ENCODE measurements around the gene WDR37.
A peak's percentile ranks its signal among the peaks of the same experiment; 100 is the strongest.

WDR37 gene

GRCh38 chr10:1130226-1130625 lies 74.0 kb downstream of the WDR37 start:
- ChIA-PET POLR2A (no interaction called here), CTCF (no interaction called here)
- H3K9me3 ChIP-seq (ENCODE audit: control insufficient read depth, insufficient read depth, low read depth, low read length), result no peaks in the 10 kb centered on the region
- no peak overlapping the region for H3K27ac ChIP-seq (ENCODE audit: extremely low read depth, low read depth, low read length)
- H3K4me1 ChIP-seq (ENCODE audit: control insufficient read depth, insufficient read depth, low read length), result no peaks in the 10 kb centered on the region
- H3K36me3 ChIP-seq (ENCODE audit: control insufficient read depth in 2 of 2, insufficient read depth in 1 of 2, low read length in 2 of 2), result peaks cover 0 to 51% of the 10 kb centered on the region in 2 experiments; a peak in 1 of 3 replicates
- no peak overlapping the region for H3K4me3 ChIP-seq (ENCODE audit: low read depth, low read length)
- TF ChIP-seq ZNF341 (tag by site-specific recombination; IDR thresholded peaks at IDR 0.05; ENCODE audit: low read depth) (no peak), ZNF558 (tag by site-specific recombination; IDR thresholded peaks at IDR 0.05) (peak; percentile 38; the same call in 1 of the 2 replicates)

GRCh38 chr10:1130995-1131790 lies 75.0 kb downstream of the WDR37 start:
- no peak for TF ChIP-seq ZNF169 (tag by site-specific recombination; IDR thresholded peaks at IDR 0.05)
- no peak for TF ChIP-seq ZNF555 (tag by site-specific recombination; conservative IDR thresholded peaks at IDR 0.05)
- TF ChIP-seq ZSCAN4 (tag by site-specific recombination; IDR thresholded peaks at IDR 0.05), result 0 out of 2 replicates have a peak, but pooled peaks have one; percentile 26
- TF ChIP-seq SETDB1 (IDR thresholded peaks at IDR 0.05; ENCODE audit: insufficient read length, low read length), result no peak
- no peak for TF ChIP-seq ZNF610 (tag by site-specific recombination; IDR thresholded peaks at IDR 0.05; ENCODE audit: borderline replicate concordance)
- Histone ChIP-seq H3K27ac (ENCODE audit: extremely low read depth, low read depth, low read length) (no peak overlapping the region), H3K36me3 (ENCODE audit: control insufficient read depth in 2 of 2, insufficient read depth in 1 of 2, low read length in 2 of 2) (peaks cover 0 to 47% of the 10 kb centered on the region in 2 experiments; a peak in 1 of 3 replicates), H3K4me1 (ENCODE audit: control insufficient read depth, insufficient read depth, low read length) (no peaks in the 10 kb centered on the region), H3K9me3 (ENCODE audit: control insufficient read depth, insufficient read depth, low read depth, low read length) (no peaks in the 10 kb centered on the region), H3K4me3 (ENCODE audit: low read depth, low read length) (no peak overlapping the region)
- ChIA-PET POLR2A (no interaction called here), CTCF (no interaction called here)

- H3K9me3 ChIP-seq (ENCODE audit: control insufficient read depth, insufficient read depth, low read depth, low read length), result no peaks in the 10 kb centered on the region
- peaks cover 0 to 36% of the 10 kb centered on the region in 2 experiments; a peak in 1 of 3 replicates for H3K36me3 ChIP-seq (ENCODE audit: control insufficient read depth in 2 of 2, insufficient read depth in 1 of 2, low read length in 2 of 2)
- H3K4me3 ChIP-seq (ENCODE audit: low read depth, low read length), result no peak overlapping the region
- TF ChIP-seq ZNF596 (tag by site-specific recombination; IDR thresholded peaks at IDR 0.05) (no peak), ZBTB21 (tag by site-specific recombination; IDR thresholded peaks at IDR 0.05) (no peak), FEZF1 (tag by site-specific recombination; IDR thresholded peaks at IDR 0.05) (no peak), SP2 (tag by site-specific recombination; IDR thresholded peaks at IDR 0.05) (no peak), GFI1B (tag by site-specific recombination; IDR thresholded peaks at IDR 0.05) (no peak), PRDM1 (tag by site-specific recombination; IDR thresholded peaks at IDR 0.05) (no peak), TSHZ1 (tag by site-specific recombination; IDR thresholded peaks at IDR 0.05; ENCODE audit: borderline replicate concordance) (no peak), ZNF19 (tag by site-specific recombination; IDR thresholded peaks at IDR 0.05; ENCODE audit: low read depth) (no peak), BCL11A (tag by site-specific recombination; IDR thresholded peaks at IDR 0.05; ENCODE audit: low read depth) (no peak), ZFP69B (tag by site-specific recombination; IDR thresholded peaks at IDR 0.05) (no peak)
- H3K4me1 ChIP-seq (ENCODE audit: control insufficient read depth, insufficient read depth, low read length), result no peaks in the 10 kb centered on the region
- ChIA-PET POLR2A (no interaction called here), CTCF (no interaction called here)
- H3K27ac ChIP-seq (ENCODE audit: extremely low read depth, low read depth, low read length), result no peak overlapping the region
Observed at GRCh38 chr10:1132584-1132983, 76.4 kb downstream of the WDR37 start.

Data from HEK293 (cell line).